Caco-2 (cell line): Measurements from ENCODE around the gene NKIRAS1. TPM values are rescaled to one million over a fixed set of nuclear protein-coding genes. Genes with fewer than 3 reads are reported as not detected.

Experiments
- BruUV-seq: library from RNA; stranded (reverse); fragments of 400-500 nt; replicated peaks from 2 replicates; lab custom pipeline; 2021; lab: Mats Ljungman, UMichigan
- CTCF ChIA-PET: fragments of 300-600 bp; sonication (Branson Sonifier 250); formaldehyde crosslinking; loops from one replicate; lab custom pipeline; 2022; ENCODE audit warnings: antibody characterized with exemption; lab: Charles Lee
- POLR2A ChIA-PET: fragments of 300-600 bp; sonication (Branson Sonifier 250); formaldehyde crosslinking; loops from one replicate; lab custom pipeline; 2022; ENCODE audit warnings: antibody characterized with exemption; lab: Charles Lee
- DNase-seq, 2 experiments: peaks; one replicate each; pipeline versions ENCODE4 v3.0.0 to v3.0.0-alpha.2; 2020 to 2022
- H3K27me3 ChIP-seq: replicated peaks from 2 replicates; pipeline ENCODE4 v1.6.0; 2011; ENCODE audit warnings: low read length; ENCODE audit not compliant: control insufficient read depth, insufficient read depth
- H3K36me3 ChIP-seq: 2 replicates; pipeline ENCODE4 v1.5.1; 2011; ENCODE audit warnings: low read length; ENCODE audit not compliant: control insufficient read depth, insufficient read depth
- H3K4me1 ChIP-seq: fragments of 250-450 bp; sonication (Bioruptor Pico); 2 replicates; pipeline ENCODE4 v1.5.1; 2020; ENCODE audit warnings: mild to moderate bottlenecking
- H3K4me3 ChIP-seq: 2 replicates; pipeline ENCODE4 v1.5.1; 2011; ENCODE audit warnings: low read depth, mild to moderate bottlenecking, control low read depth, low read length
- H3K9me3 ChIP-seq: fragments of 250-450 bp; sonication (Bioruptor Pico); 2 replicates; pipeline ENCODE4 v1.5.1; 2020; ENCODE audit warnings: mild to moderate bottlenecking, moderate library complexity
- H3K27ac Mint-ChIP-seq: one replicate; pipeline ENCODE4 v1.8.0; 2022; ENCODE audit warnings: mixed read lengths; ENCODE audit not compliant: unreplicated experiment
- H3K27me3 Mint-ChIP-seq: one replicate; pipeline ENCODE4 v1.8.0; 2022; ENCODE audit warnings: mixed read lengths; ENCODE audit not compliant: insufficient read depth, unreplicated experiment
- H3K36me3 Mint-ChIP-seq: one replicate; pipeline ENCODE4 v1.8.0; 2022; ENCODE audit warnings: mild to moderate bottlenecking, mixed read lengths; ENCODE audit not compliant: insufficient read depth, unreplicated experiment
- H3K4me1 Mint-ChIP-seq: one replicate; pipeline ENCODE4 v1.8.0; 2022; ENCODE audit warnings: low read depth, mixed read lengths; ENCODE audit not compliant: unreplicated experiment
- H3K4me3 Mint-ChIP-seq: one replicate; pipeline ENCODE4 v1.8.0; 2022; ENCODE audit warnings: mild to moderate bottlenecking, moderate library complexity, mixed read lengths; ENCODE audit not compliant: unreplicated experiment
- H3K9me3 Mint-ChIP-seq: one replicate; pipeline ENCODE4 v1.8.0; 2022; ENCODE audit warnings: mixed read lengths; ENCODE audit not compliant: unreplicated experiment
- intact Hi-C: fragments of 100-400 bp; cut with micrococcal nuclease; formaldehyde crosslinking; loops from one replicate; pipeline ENCODE4 v1.10.0; 2022; ENCODE audit not compliant: unreplicated experiment
- total RNA-seq: library from RNA; stranded (reverse); gene quantifications from 2 replicates; pipeline ENCODE4 v1.2.3, GENCODE V29; 2022
- TF ChIP-seq, protein P1 (sequence below), 2 experiments: fragments of 200-600 bp in 1 of 2; IDR thresholded peaks; 1 replicate in 1 of 2; 2 replicates in 1 of 2; pipeline versions ENCODE4 v1.5.1 to v1.8.0; 2011 to 2022; ENCODE audit warnings: antibody characterized with exemption in 1 of 2, control low read depth in 1 of 2, inconsistent platforms in 1 of 2, low read depth in 1 of 2, low read length in 1 of 2, mild to moderate bottlenecking in 1 of 2, moderate library complexity in 1 of 2; ENCODE audit not compliant: insufficient read depth in 1 of 2, severe bottlenecking in 1 of 2, unreplicated experiment in 1 of 2

NKIRAS1 gene
- total RNA-seq, 1 experiment from 2014 or later: 6.8 TPM

DNA sequence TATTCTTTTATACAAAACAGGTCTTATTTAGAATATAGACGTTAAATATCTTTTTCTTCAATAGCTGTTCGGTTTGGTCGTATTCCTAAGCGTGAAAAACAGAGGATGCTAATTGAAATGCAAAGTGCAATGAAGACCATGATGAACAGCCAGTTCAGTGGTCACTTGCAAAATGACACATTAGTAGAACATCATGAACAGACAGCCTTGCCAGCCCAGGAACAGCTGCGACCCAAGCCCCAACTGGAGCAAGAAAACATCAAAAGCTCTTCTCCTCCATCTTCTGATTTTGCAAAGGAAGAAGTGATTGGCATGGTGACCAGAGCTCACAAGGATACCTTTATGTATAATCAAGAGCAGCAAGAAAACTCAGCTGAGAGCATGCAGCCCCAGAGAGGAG, 45.1 kb upstream of the NKIRAS1 start:
- H3K36me3 ChIP-seq: peaks cover 2% of the 10 kb centered on the region
- Mint-ChIP-seq H3K9me3 (no peaks in the 10 kb centered on the region), H3K27me3 (no peaks in the 10 kb centered on the region), H3K27ac (no peak overlapping the region), H3K36me3 (peaks cover 65% of the 10 kb centered on the region), H3K4me3 (no peak overlapping the region), H3K4me1 (peaks cover 8% of the 10 kb centered on the region)
- no peak for DNase-seq
- H3K4me3 ChIP-seq: no peak overlapping the region
- no peaks in the 10 kb centered on the region for H3K27me3 ChIP-seq
- no TSS peak for BruUV-seq
- ChIA-PET CTCF (no interaction called here), POLR2A (interaction anchor here (1.4 kb wide), 1 partner anchor 45 kb away, joined by 4 read pairs; the partner anchor contains the start of genes NKIRAS1 and RPL15)
- no peaks in the 10 kb centered on the region for H3K4me1 ChIP-seq
- H3K9me3 ChIP-seq: no peaks in the 10 kb centered on the region
- TF ChIP-seq, protein P1, sequence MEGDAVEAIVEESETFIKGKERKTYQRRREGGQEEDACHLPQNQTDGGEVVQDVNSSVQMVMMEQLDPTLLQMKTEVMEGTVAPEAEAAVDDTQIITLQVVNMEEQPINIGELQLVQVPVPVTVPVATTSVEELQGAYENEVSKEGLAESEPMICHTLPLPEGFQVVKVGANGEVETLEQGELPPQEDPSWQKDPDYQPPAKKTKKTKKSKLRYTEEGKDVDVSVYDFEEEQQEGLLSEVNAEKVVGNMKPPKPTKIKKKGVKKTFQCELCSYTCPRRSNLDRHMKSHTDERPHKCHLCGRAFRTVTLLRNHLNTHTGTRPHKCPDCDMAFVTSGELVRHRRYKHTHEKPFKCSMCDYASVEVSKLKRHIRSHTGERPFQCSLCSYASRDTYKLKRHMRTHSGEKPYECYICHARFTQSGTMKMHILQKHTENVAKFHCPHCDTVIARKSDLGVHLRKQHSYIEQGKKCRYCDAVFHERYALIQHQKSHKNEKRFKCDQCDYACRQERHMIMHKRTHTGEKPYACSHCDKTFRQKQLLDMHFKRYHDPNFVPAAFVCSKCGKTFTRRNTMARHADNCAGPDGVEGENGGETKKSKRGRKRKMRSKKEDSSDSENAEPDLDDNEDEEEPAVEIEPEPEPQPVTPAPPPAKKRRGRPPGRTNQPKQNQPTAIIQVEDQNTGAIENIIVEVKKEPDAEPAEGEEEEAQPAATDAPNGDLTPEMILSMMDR (IDR thresholded peaks at IDR 0.05; ENCODE audit: insufficient read depth in 1 of 2, low read depth in 1 of 2, low read length in 1 of 2, severe bottlenecking in 1 of 2, unreplicated experiment in 1 of 2): no peak
- intact Hi-C loops: no loop called here

DNA sequence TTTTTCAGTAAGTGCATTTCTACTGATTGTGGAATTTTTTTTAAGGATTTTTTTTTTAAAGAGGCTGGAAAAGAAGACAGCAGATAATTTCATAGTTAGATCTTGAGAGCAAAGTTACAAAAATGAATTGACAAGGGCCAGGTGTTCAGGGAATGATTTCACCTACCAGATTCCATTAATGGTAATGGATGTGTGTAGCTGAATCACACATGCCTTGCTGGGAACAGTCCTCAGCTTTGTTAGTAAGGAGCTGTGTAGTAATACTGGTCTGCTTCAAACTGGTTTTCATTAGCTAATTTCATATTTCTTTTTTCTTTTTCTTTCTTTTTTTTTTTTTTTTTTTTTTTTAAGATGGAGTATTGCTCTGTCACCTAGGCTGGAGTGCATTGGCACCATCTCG, 44.3 kb upstream of the NKIRAS1 start:
- no peaks in the 10 kb centered on the region for H3K27me3 Mint-ChIP-seq
- peaks cover 64% of the 10 kb centered on the region for H3K36me3 Mint-ChIP-seq
- Histone ChIP-seq H3K4me3 (no peak overlapping the region), H3K4me1 (no peaks in the 10 kb centered on the region), H3K36me3 (peaks cover 2% of the 10 kb centered on the region), H3K27me3 (no peaks in the 10 kb centered on the region), H3K9me3 (no peaks in the 10 kb centered on the region)
- DNase-seq: no peak
- no peaks in the 10 kb centered on the region for H3K9me3 Mint-ChIP-seq
- TF ChIP-seq, protein P1 (IDR thresholded peaks at IDR 0.05; ENCODE audit: insufficient read depth in 1 of 2, low read depth in 1 of 2, low read length in 1 of 2, severe bottlenecking in 1 of 2, unreplicated experiment in 1 of 2): no peak
- H3K4me3 Mint-ChIP-seq: no peak overlapping the region
- BruUV-seq: no TSS peak
- POLR2A ChIA-PET: no interaction called here
- intact Hi-C loops: no loop called here
- H3K4me1 Mint-ChIP-seq: peaks cover 14% of the 10 kb centered on the region
- CTCF ChIA-PET: no interaction called here
- H3K27ac Mint-ChIP-seq: no peak overlapping the region

DNA sequence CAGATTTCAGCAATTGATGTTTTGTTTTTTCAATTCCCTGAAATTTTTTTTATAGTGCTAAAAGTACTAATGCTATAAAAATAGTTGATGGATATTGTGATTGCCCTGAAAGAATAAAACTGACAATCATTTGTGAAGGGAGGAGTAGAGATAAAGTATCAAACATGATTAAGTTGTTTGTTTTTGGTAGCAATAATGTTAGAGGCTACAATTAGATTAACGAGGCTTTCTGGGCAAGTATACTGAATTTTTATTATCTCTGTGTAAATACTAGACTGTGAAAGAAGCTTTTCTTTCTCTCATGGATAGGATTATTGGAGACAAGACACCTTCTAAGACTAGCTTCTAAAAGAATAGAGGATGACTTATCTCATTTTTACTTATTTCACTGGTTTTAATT, 43.9 kb upstream of the NKIRAS1 start:
- no peak overlapping the region for H3K4me3 ChIP-seq
- TF ChIP-seq, protein P1 (IDR thresholded peaks at IDR 0.05; ENCODE audit: insufficient read depth in 1 of 2, low read depth in 1 of 2, low read length in 1 of 2, severe bottlenecking in 1 of 2, unreplicated experiment in 1 of 2): no peak
- H3K27ac Mint-ChIP-seq: no peak overlapping the region
- H3K4me1 Mint-ChIP-seq: peaks cover 14% of the 10 kb centered on the region
- intact Hi-C loops: no loop called here
- peaks cover 2% of the 10 kb centered on the region for H3K36me3 ChIP-seq
- ChIA-PET POLR2A (no interaction called here), CTCF (no interaction called here)
- no peaks in the 10 kb centered on the region for H3K27me3 ChIP-seq
- H3K27me3 Mint-ChIP-seq: no peaks in the 10 kb centered on the region
- no peaks in the 10 kb centered on the region for H3K4me1 ChIP-seq
- peaks cover 59% of the 10 kb centered on the region for H3K36me3 Mint-ChIP-seq
- BruUV-seq: no TSS peak
- H3K9me3 ChIP-seq: no peaks in the 10 kb centered on the region
- H3K9me3 Mint-ChIP-seq: no peaks in the 10 kb centered on the region
- DNase-seq: no peak
- H3K4me3 Mint-ChIP-seq: no peak overlapping the region
